OCI-LY3 (cell line): ENCODE measurements around the gene LST1.

ENCODE experiments used
- H2AFZ ChIP-seq: fragments of 200-600, 300-600 bp; shearing (Covaris generic); 2 replicates; pipeline ENCODE4 v1.6.0; 2014; ENCODE audit warnings: antibody characterized with exemption, low read depth, low read length
- H3K27ac ChIP-seq: fragments of 200-600, 300-600 bp; sonication (generic); 2 replicates; pipeline ENCODE4 v1.5.1; 2014; ENCODE audit warnings: mild to moderate bottlenecking, low read length, moderate library complexity, mixed read lengths
- H3K27me3 ChIP-seq: fragments of 200-600, 300-600 bp; sonication (generic); 2 replicates; pipeline ENCODE4 v1.6.1; 2014; ENCODE audit warnings: low read depth, low read length, mixed read lengths
- H3K36me3 ChIP-seq: fragments of 200-600, 300-600 bp; sonication (generic); replicated peaks from 2 replicates; pipeline ENCODE3; 2014; ENCODE audit warnings: low read depth, low read length, mixed read lengths
- H3K4me1 ChIP-seq: fragments of 300-600, 200-600 bp; sonication (generic); 2 replicates; pipeline ENCODE4 v1.6.1; 2014; ENCODE audit warnings: low read length, mixed read lengths
- H3K4me2 ChIP-seq: fragments of 200-600, 300-600 bp; sonication (generic); 2 replicates; pipeline ENCODE4 v1.6.1; 2014; ENCODE audit warnings: low read length, mixed read lengths
- H3K4me3 ChIP-seq: fragments of 300-600, 200-600 bp; sonication (generic); 2 replicates; pipeline ENCODE4 v1.5.1; 2014; ENCODE audit warnings: antibody characterized with exemption, mild to moderate bottlenecking, low read length, moderate library complexity
- H3K79me2 ChIP-seq: fragments of 300-600, 200-600 bp; shearing (Covaris generic); 2 replicates; pipeline ENCODE4 v1.6.1; 2014; ENCODE audit warnings: mild to moderate bottlenecking, low read length, mixed read lengths
- H3K9ac ChIP-seq: fragments of 300-600, 200-600 bp; shearing (Covaris generic); 2 replicates; pipeline ENCODE4 v1.6.0; 2014; ENCODE audit warnings: mild to moderate bottlenecking, low read length, moderate library complexity
- H3K9me3 ChIP-seq: fragments of 200-600, 300-600 bp; shearing (Covaris generic); 2 replicates; pipeline ENCODE4 v1.6.1; 2014; ENCODE audit warnings: low read length, mixed read lengths; ENCODE audit not compliant: insufficient read depth
- H4K20me1 ChIP-seq: fragments of 200-600, 300-600 bp; sonication (generic); 2 replicates; pipeline ENCODE4 v1.6.1; 2016; ENCODE audit warnings: low read length, mixed read lengths; ENCODE audit not compliant: insufficient read depth
- EZH2phosphoT487 ChIP-seq: fragments of 200-600 bp; shearing (Covaris generic); IDR thresholded peaks from 2 replicates; pipeline ENCODE4 v1.6.1; 2018; ENCODE audit warnings: antibody characterized with exemption, mixed run types, low read depth
- TF ChIP-seq, protein P1 (sequence below): fragments of 200-600, 300-600 bp; sonication (generic); IDR thresholded peaks from 2 replicates; pipeline ENCODE4 v1.5.1; 2014; ENCODE audit warnings: antibody characterized with exemption, low read length, low read depth

The LST1 gene

DNA sequence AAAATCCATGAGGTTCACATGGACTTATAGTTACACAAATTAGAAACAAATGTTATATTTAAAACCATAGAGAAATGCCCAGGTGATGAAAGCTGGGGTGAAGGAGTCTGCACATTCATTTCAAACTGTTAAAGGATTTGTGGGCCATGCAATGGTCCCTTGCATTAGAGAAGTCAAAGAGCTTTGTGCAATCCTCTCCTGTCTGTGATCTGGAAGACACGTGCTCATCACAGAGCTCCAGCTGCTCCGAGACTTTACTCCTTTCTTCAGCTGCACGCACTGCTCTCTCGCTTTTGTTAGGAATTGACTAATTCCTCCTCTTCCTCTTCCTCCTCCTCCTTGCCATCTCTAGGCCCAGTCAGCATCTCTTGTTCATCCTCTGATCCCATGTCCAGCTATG lies 24.9 kb downstream of the LST1 start:
- TF ChIP-seq EZH2phosphoT487 = no peak
- TF ChIP-seq, protein P1, sequence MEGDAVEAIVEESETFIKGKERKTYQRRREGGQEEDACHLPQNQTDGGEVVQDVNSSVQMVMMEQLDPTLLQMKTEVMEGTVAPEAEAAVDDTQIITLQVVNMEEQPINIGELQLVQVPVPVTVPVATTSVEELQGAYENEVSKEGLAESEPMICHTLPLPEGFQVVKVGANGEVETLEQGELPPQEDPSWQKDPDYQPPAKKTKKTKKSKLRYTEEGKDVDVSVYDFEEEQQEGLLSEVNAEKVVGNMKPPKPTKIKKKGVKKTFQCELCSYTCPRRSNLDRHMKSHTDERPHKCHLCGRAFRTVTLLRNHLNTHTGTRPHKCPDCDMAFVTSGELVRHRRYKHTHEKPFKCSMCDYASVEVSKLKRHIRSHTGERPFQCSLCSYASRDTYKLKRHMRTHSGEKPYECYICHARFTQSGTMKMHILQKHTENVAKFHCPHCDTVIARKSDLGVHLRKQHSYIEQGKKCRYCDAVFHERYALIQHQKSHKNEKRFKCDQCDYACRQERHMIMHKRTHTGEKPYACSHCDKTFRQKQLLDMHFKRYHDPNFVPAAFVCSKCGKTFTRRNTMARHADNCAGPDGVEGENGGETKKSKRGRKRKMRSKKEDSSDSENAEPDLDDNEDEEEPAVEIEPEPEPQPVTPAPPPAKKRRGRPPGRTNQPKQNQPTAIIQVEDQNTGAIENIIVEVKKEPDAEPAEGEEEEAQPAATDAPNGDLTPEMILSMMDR = no peak
- Histone ChIP-seq H3K27me3 (no peaks in the 10 kb centered on the region), H3K4me2 (no peak overlapping the region), H3K4me3 (no peak overlapping the region), H3K27ac (no peak overlapping the region), H3K9me3 (no peaks in the 10 kb centered on the region), H3K79me2 (no peaks in the 10 kb centered on the region), H4K20me1 (no peaks in the 10 kb centered on the region), H2AFZ (no peak overlapping the region), H3K36me3 (no peaks in the 10 kb centered on the region), H3K4me1 (peaks cover 15% of the 10 kb centered on the region), H3K9ac (no peak overlapping the region)

- Histone ChIP-seq H3K36me3 (no peaks in the 10 kb centered on the region), H3K9ac (peak overlapping the region; percentile 33; the same call in 1 of the 2 replicates), H3K27ac (peak overlapping the region; percentile 59), H4K20me1 (no peaks in the 10 kb centered on the region), H3K4me1 (peaks cover 15% of the 10 kb centered on the region), H3K79me2 (no peaks in the 10 kb centered on the region), H3K27me3 (no peaks in the 10 kb centered on the region), H2AFZ (peak overlapping the region; percentile 29), H3K4me2 (peak overlapping the region; percentile 75), H3K4me3 (peak overlapping the region; percentile 42), H3K9me3 (no peaks in the 10 kb centered on the region)
- no peak for TF ChIP-seq EZH2phosphoT487
- TF ChIP-seq, protein P1 = no peak
Measured at GRCh38 chr6:31614075-31614619, 28.1 kb downstream of the LST1 start.

GRCh38 chr6:31614684-31615578 lies 28.9 kb downstream of the LST1 start, which contains the start of gene AIF1:
Gene AIF1 (plus strand): TSS chr6:31615234. CDS start chr6:31615330, 96 bp downstream.
- Histone ChIP-seq H3K4me3 (peak within 1 kb of the TSS; percentile 42), H3K4me1 (peaks cover 17% of the 10 kb centered on the region), H3K36me3 (no peaks in the 10 kb centered on the region), H3K27ac (peak within 1 kb of the TSS; percentile 59), H2AFZ (peak within 1 kb of the TSS; percentile 29), H3K4me2 (peak within 1 kb of the TSS; percentile 75), H4K20me1 (no peaks in the 10 kb centered on the region), H3K9ac (peak within 1 kb of the TSS; percentile 33; the same call in 1 of the 2 replicates), H3K79me2 (no peaks in the 10 kb centered on the region), H3K27me3 (no peaks in the 10 kb centered on the region), H3K9me3 (no peaks in the 10 kb centered on the region)
- TF ChIP-seq, protein P1 = no peak
- TF ChIP-seq EZH2phosphoT487 = no peak

DNA sequence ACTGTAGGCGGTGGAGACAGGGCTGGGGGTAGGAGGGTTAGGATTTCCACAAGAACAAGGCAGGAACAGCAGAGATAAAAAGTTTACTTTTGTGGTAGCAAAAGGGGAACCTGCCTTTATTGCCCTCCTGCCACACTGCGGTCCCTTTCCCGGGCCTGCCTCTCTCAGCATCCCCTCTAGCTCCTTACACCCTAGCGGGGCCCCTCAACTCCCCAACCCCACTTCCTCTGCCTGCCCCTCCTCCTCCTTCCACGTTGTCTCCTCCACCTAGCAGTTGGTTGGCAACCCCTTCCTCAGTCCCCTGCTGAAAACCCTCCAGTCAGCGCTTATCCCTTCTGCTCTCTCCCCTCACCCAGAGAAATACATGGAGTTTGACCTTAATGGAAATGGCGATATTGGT lies 29.7 kb downstream of the LST1 start:
- Histone ChIP-seq H2AFZ (no peak overlapping the region), H3K9me3 (no peaks in the 10 kb centered on the region), H3K4me1 (peaks cover 17% of the 10 kb centered on the region), H3K79me2 (peaks cover 2% of the 10 kb centered on the region; the same call in 1 of the 2 replicates), H3K27me3 (no peaks in the 10 kb centered on the region), H3K4me2 (no peak overlapping the region), H4K20me1 (no peaks in the 10 kb centered on the region), H3K4me3 (no peak overlapping the region), H3K9ac (no peak overlapping the region), H3K27ac (no peak overlapping the region), H3K36me3 (no peaks in the 10 kb centered on the region)
- TF ChIP-seq, protein P1 = no peak
- TF ChIP-seq EZH2phosphoT487 = no peak
